H9 (cell line): Measurements from ENCODE around the gene RPL19. TPM values are rescaled to one million over a fixed set of nuclear protein-coding genes. Genes with fewer than 3 reads are reported as not detected.

ENCODE experiments used
- DNase-seq: peaks from one replicate; pipeline ENCODE4 v3.0.0-alpha.2; 2017
- H2AFZ ChIP-seq: one replicate; pipeline ENCODE4 v1.6.1; 2013; ENCODE audit warnings: mild to moderate bottlenecking, low read length, control low read depth, moderate library complexity
- H2AK5ac ChIP-seq: 2 replicates; pipeline ENCODE4 v1.6.1; 2013; ENCODE audit warnings: low read length, control low read depth, mixed read lengths; ENCODE audit not compliant: insufficient read length
- H2BK120ac ChIP-seq: one replicate; pipeline ENCODE4 v1.6.1; 2013; ENCODE audit warnings: low read depth, mild to moderate bottlenecking, low read length, control low read depth, inconsistent platforms; ENCODE audit not compliant: poor library complexity, severe bottlenecking
- H2BK12ac ChIP-seq: 2 replicates; pipeline ENCODE4 v1.6.1; 2013; ENCODE audit warnings: low read length, control low read depth, mixed read lengths, low read depth; ENCODE audit not compliant: insufficient read length
- H2BK15ac ChIP-seq: 2 replicates; pipeline ENCODE4 v1.6.1; 2013; ENCODE audit warnings: low read depth, low read length, control low read depth
- H2BK20ac ChIP-seq: one replicate; pipeline ENCODE4 v1.6.1; 2013; ENCODE audit warnings: low read depth, mild to moderate bottlenecking, low read length, control low read depth, inconsistent platforms; ENCODE audit not compliant: poor library complexity, severe bottlenecking
- H2BK5ac ChIP-seq: 2 replicates; pipeline ENCODE4 v1.6.1; 2013; ENCODE audit warnings: low read length, control low read depth, mixed read lengths; ENCODE audit not compliant: insufficient read length
- H3K14ac ChIP-seq: 2 replicates; pipeline ENCODE4 v1.6.1; 2013; ENCODE audit warnings: low read length, control low read depth; ENCODE audit not compliant: insufficient read depth
- H3K18ac ChIP-seq: 2 replicates; pipeline ENCODE4 v1.6.1; 2013; ENCODE audit warnings: low read depth, mild to moderate bottlenecking, mixed read lengths, low read length, control low read depth; ENCODE audit not compliant: insufficient read length
- H3K23ac ChIP-seq: 2 replicates; pipeline ENCODE4 v1.6.1; 2013; ENCODE audit warnings: low read length, control low read depth, mixed read lengths, low read depth; ENCODE audit not compliant: insufficient read length
- H3K23me2 ChIP-seq: 2 replicates; pipeline ENCODE4 v1.6.1; 2013; ENCODE audit warnings: low read depth, mild to moderate bottlenecking, mixed read lengths, low read length, control low read depth; ENCODE audit not compliant: insufficient read length, poor library complexity, severe bottlenecking
- H3K27ac ChIP-seq: 2 replicates; pipeline ENCODE4 v1.5.1; 2013; ENCODE audit warnings: low read length, control low read depth, mixed read lengths, low read depth; ENCODE audit not compliant: insufficient read length
- H3K27me3 ChIP-seq: 2 replicates; pipeline ENCODE4 v1.6.1; 2013; ENCODE audit warnings: low read length, control low read depth, inconsistent platforms; ENCODE audit not compliant: insufficient read depth
- H3K4ac ChIP-seq: 2 replicates; pipeline ENCODE4 v1.6.1; 2013; ENCODE audit warnings: low read depth, mild to moderate bottlenecking, control low read depth, inconsistent platforms, low read length, moderate library complexity
- H3K4me1 ChIP-seq: 2 replicates; pipeline ENCODE4 v1.6.1; 2013; ENCODE audit warnings: low read length, control low read depth, inconsistent platforms; ENCODE audit not compliant: insufficient read depth
- H3K4me2 ChIP-seq: 2 replicates; pipeline ENCODE4 v1.6.1; 2013; ENCODE audit warnings: low read length, control low read depth, mixed read lengths; ENCODE audit not compliant: insufficient read length, insufficient read depth
- H3K56ac ChIP-seq: 2 replicates; pipeline ENCODE4 v1.6.1; 2013; ENCODE audit warnings: low read depth, mild to moderate bottlenecking, mixed read lengths, low read length, control low read depth; ENCODE audit not compliant: insufficient read length
- H3K79me1 ChIP-seq: 2 replicates; pipeline ENCODE4 v1.6.1; 2013; ENCODE audit warnings: low read depth, mild to moderate bottlenecking, moderate library complexity, low read length, control low read depth, inconsistent platforms; ENCODE audit not compliant: insufficient read depth, poor library complexity, severe bottlenecking
- H3K79me2 ChIP-seq: 2 replicates; pipeline ENCODE4 v1.6.1; 2013; ENCODE audit warnings: low read length, control low read depth, inconsistent platforms; ENCODE audit not compliant: insufficient read depth
- H3K9ac ChIP-seq: 2 replicates; pipeline ENCODE4 v1.6.1; 2013; ENCODE audit warnings: low read length, control low read depth, mixed read lengths; ENCODE audit not compliant: insufficient read length; ENCODE audit errors: extremely low read depth
- H3K9me3 ChIP-seq: one replicate; pipeline ENCODE4 v1.6.1; 2013; ENCODE audit warnings: low read depth, low read length, inconsistent platforms; ENCODE audit not compliant: control insufficient read depth
- H3T11ph ChIP-seq: one replicate; pipeline ENCODE4 v1.6.1; 2013; ENCODE audit warnings: mild to moderate bottlenecking, low read length, control low read depth, inconsistent platforms
- H4K20me1 ChIP-seq: one replicate; pipeline ENCODE4 v1.6.1; 2013; ENCODE audit not compliant: control insufficient read depth, insufficient read length, insufficient read depth
- H4K5ac ChIP-seq: 2 replicates; pipeline ENCODE4 v1.6.1; 2013; ENCODE audit warnings: low read depth, mild to moderate bottlenecking, mixed read lengths, low read length, control low read depth; ENCODE audit not compliant: insufficient read length
- H4K8ac ChIP-seq: replicated peaks from 2 replicates; pipeline ENCODE4 v1.6.1; 2013; ENCODE audit warnings: low read length, control low read depth, mixed read lengths, low read depth; ENCODE audit not compliant: insufficient read length
- H4K91ac ChIP-seq: 2 replicates; pipeline ENCODE4 v1.6.1; 2013; ENCODE audit warnings: low read depth, mild to moderate bottlenecking, moderate library complexity, mixed read lengths, low read length, control low read depth; ENCODE audit not compliant: insufficient read length
- H3K27ac Mint-ChIP-seq, 3 experiments: 2 replicates in 2 of 3; 3 replicates in 1 of 3; pipeline ENCODE4 v1.8.0; 2020 to 2021; ENCODE audit warnings: mixed read lengths in 3 of 3, mild to moderate bottlenecking in 1 of 3, moderate library complexity in 1 of 3
- H3K27me3 Mint-ChIP-seq: 2 replicates; pipeline ENCODE4 v1.8.0; 2021; ENCODE audit warnings: low read depth, mild to moderate bottlenecking, moderate library complexity, mixed read lengths
- H3K36me3 Mint-ChIP-seq, 3 experiments: 2 replicates in 2 of 3; 3 replicates in 1 of 3; pipeline ENCODE4 v1.8.0; 2020 to 2021; ENCODE audit warnings: low read depth in 3 of 3, mixed read lengths in 3 of 3; ENCODE audit not compliant: insufficient read depth in 1 of 3
- H3K4me1 Mint-ChIP-seq, 2 experiments: 2 replicates each; pipeline ENCODE4 v1.8.0; 2020; ENCODE audit warnings: mixed read lengths in 2 of 2
- H3K4me3 Mint-ChIP-seq, 2 experiments: 2 replicates in 1 of 2; 3 replicates in 1 of 2; pipeline ENCODE4 v1.8.0; 2020 to 2021; ENCODE audit warnings: mild to moderate bottlenecking in 2 of 2, mixed read lengths in 2 of 2, moderate library complexity in 1 of 2
- H3K9me3 Mint-ChIP-seq, 2 experiments: 2 replicates in 1 of 2; 3 replicates in 1 of 2; pipeline ENCODE4 v1.8.0; 2020; ENCODE audit warnings: mild to moderate bottlenecking in 2 of 2, mixed read lengths in 2 of 2, moderate library complexity in 1 of 2
- CTCF ChIP-seq: fragments of 200-600 bp; sonication (generic); conservative IDR thresholded peaks from 3 replicates; pipeline ENCODE4 v1.8.0; 2021; ENCODE audit warnings: antibody characterized with exemption, mild to moderate bottlenecking
- WGBS: extraction: QIAGEN DNeasy Blood & Tissue Kit; methylation state at CpG from one replicate; pipeline ENCODE4 v1.1.7; 2013; ENCODE audit warnings: missing lambda C conversion rate, low lambda C conversion rate, mixed read lengths; ENCODE audit not compliant: insufficient read length; ENCODE audit errors: extremely low coverage; 5-methylcytosine and 5-hydroxymethylcytosine counted together
- total RNA-seq: library from RNA; stranded (reverse); gene quantifications from 2 replicates; pipeline ENCODE4 v1.2.1, GENCODE V29; 2021

RPL19 gene
- total RNA-seq, 1 experiment from 2014 or later = 2,038 TPM

GRCh38 chr17:39194985-39195524, 5.0 kb upstream of the RPL19 start:
- Histone ChIP-seq H2BK12ac (no peak overlapping the region), H3K79me2 (peaks cover 6% of the 10 kb centered on the region; the same call in 1 of the 2 replicates), H2BK120ac (no peak overlapping the region), H3K27ac (no peak overlapping the region), H3K23me2 (peaks cover 12% of the 10 kb centered on the region), H3K4me1 (peaks cover 4% of the 10 kb centered on the region; the same call in 1 of the 2 replicates), H4K8ac (no peak overlapping the region), H2BK15ac (no peak overlapping the region), H3K9ac (no peak overlapping the region), H3K18ac (no peak overlapping the region), H2BK20ac (no peak overlapping the region), H4K91ac (no peak overlapping the region), H3K14ac (no peak overlapping the region), H4K20me1 (peaks cover 4% of the 10 kb centered on the region), H3K4ac (no peak overlapping the region), H2AFZ (no peak overlapping the region), H3K56ac (no peak overlapping the region), H3K9me3 (no peaks in the 10 kb centered on the region), H3K4me2 (peak overlapping the region; percentile 68), H3T11ph (no peak overlapping the region), H3K23ac (no peak overlapping the region), H3K79me1 (peaks cover 4% of the 10 kb centered on the region), H2BK5ac (no peak overlapping the region), H4K5ac (no peak overlapping the region), H3K27me3 (peaks cover 4% of the 10 kb centered on the region; the same call in 1 of the 2 replicates), H2AK5ac (no peak overlapping the region)
- Mint-ChIP-seq H3K9me3 (peaks cover 0 to 4% of the 10 kb centered on the region in 2 experiments; a peak in 1 of 5 replicates), H3K27me3 (no peaks in the 10 kb centered on the region), H3K36me3 (peaks cover 13 to 33% (median 29%) of the 10 kb centered on the region in 3 experiments), H3K27ac (peak overlapping the region in 2 of 3 experiments; percentile 87 to 89; a peak in 4 of 7 replicates), H3K4me3 (peak overlapping the region; percentile 26 to 98), H3K4me1 (peaks cover 30 to 45% of the 10 kb centered on the region in 2 experiments)
- TF ChIP-seq CTCF = no peak
- peak; percentile 80 for DNase-seq
- no CpG with 5 or more reads among the region's 10 CpGs for WGBS
